Lung (tissue), 12 donors: ENCODE data around the gene HS3ST4. TPM values are rescaled to one million over a fixed set of nuclear protein-coding genes. Genes with fewer than 3 reads are reported as not detected.

Source experiments
- ATAC-seq: fragments of 200-7000 bp; cut with Tn5 transposase; one replicate; pipeline ENCODE4 v1.9.1; 2020; ENCODE audit warnings: moderate number of reproducible peaks; ENCODE audit not compliant: insufficient read depth, low FRiP score
- DNase-seq, 3 donors: peaks; one replicate each; pipeline ENCODE4 v3.0.0-alpha.2; 2013 to 2017
- H3K27ac ChIP-seq, 2 donors: one replicate each; pipeline ENCODE4 v1.5.1; 2013; ENCODE audit warnings: mild to moderate bottlenecking in 2 of 2, moderate library complexity in 2 of 2, control low read depth in 1 of 2, inconsistent platforms in 1 of 2, low read depth in 1 of 2, low read length in 1 of 2
- H3K27me3 ChIP-seq, 3 donors: one replicate each; pipeline ENCODE4 v1.5.1; 2013; ENCODE audit warnings: low read length in 2 of 3; ENCODE audit not compliant: control insufficient read depth in 3 of 3, insufficient read depth in 3 of 3
- H3K36me3 ChIP-seq, 4 donors: one replicate each; pipeline ENCODE4 v1.5.1; 2013; ENCODE audit warnings: low read length in 4 of 4, mild to moderate bottlenecking in 1 of 4, moderate library complexity in 1 of 4; ENCODE audit not compliant: control insufficient read depth in 4 of 4, insufficient read depth in 4 of 4
- H3K4me1 ChIP-seq, 5 donors: one replicate each; pipeline ENCODE4 v1.5.1; 2013; ENCODE audit warnings: low read length in 5 of 5, mild to moderate bottlenecking in 2 of 5, moderate library complexity in 1 of 5; ENCODE audit not compliant: control insufficient read depth in 5 of 5, insufficient read depth in 5 of 5
- H3K4me3 ChIP-seq: one replicate; pipeline ENCODE4 v1.5.1; 2013; ENCODE audit warnings: mild to moderate bottlenecking, control low read depth, moderate library complexity
- H3K9ac ChIP-seq, 2 donors: one replicate each; pipeline ENCODE4 v1.5.1; 2013; ENCODE audit warnings: low read length in 2 of 2, control low read depth in 1 of 2; ENCODE audit not compliant: insufficient read depth in 1 of 2
- H3K9me3 ChIP-seq, 4 donors: one replicate each; pipeline ENCODE4 v1.5.1; 2013; ENCODE audit warnings: low read length in 3 of 4, mild to moderate bottlenecking in 1 of 4, moderate library complexity in 1 of 4; ENCODE audit not compliant: control insufficient read depth in 4 of 4, insufficient read depth in 3 of 4
- CTCF ChIP-seq: IDR thresholded peaks from 2 replicates; pipeline ENCODE4 v1.5.1; 2012; ENCODE audit warnings: mild to moderate bottlenecking; ENCODE audit errors: control extremely low read depth, extremely low read depth
- WGBS, 2 donors: extraction: QIAGEN DNeasy Blood & Tissue Kit; methylation state at CpG; one replicate each; pipeline ENCODE4 v1.1.7; 2013; 5-methylcytosine and 5-hydroxymethylcytosine counted together
- polyA plus RNA-seq, 2 donors: library from polyadenylated mRNA; stranded (reverse); fragments of 200-250 nt; gene quantifications; one replicate each; pipeline ENCODE4 v1.2.1, GENCODE V29; 2013
- total RNA-seq, 2 donors: library from RNA; depleted of rRNA in 1 of 2; stranded (reverse); fragments of >200 nt in 1 of 2; gene quantifications; one replicate each; pipeline ENCODE4 v1.2.1, GENCODE V29; 2014 to 2021
- donor health status: control.
- donor health status: control.
- donor health status: Bipolar disorder and iron deficiency.
- donor health status: healthy.
- donor health status: DM: yes; HTN: yes; CAD: no.

The HS3ST4 gene
- total and polyA plus RNA-seq, 4 donors: 0.06 to 0.15 TPM; not detected in 2

DNA sequence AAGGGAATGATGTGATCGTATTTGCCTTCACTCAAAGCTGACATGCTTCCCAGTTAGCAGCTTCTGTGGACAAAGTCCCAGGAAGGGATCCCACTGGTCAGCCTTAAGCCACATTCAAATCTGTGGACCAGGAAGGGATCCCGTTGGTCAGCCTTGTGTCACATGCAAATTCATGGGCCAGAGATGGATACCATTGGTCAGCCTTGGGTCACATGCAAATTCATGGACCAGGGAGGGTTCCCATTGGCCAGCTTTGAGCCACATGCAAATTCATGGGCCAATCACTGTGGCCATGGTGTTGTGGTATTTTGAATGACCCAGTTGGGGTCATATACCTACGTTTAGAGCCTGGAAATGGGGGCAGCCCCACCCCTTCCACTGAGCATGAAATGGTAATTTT is 201.6 kb downstream of the HS3ST4 start:
- Histone ChIP-seq H3K27ac (no peak overlapping the region), H3K9ac (no peak overlapping the region), H3K36me3 (no peaks in the 10 kb centered on the region), H3K4me3 (no peak overlapping the region), H3K4me1 (no peaks in the 10 kb centered on the region), H3K9me3 (peaks cover 0 to 2% (median 0%) of the 10 kb centered on the region in 4 donors), H3K27me3 (peaks cover 0 to 3% (median 0%) of the 10 kb centered on the region in 3 donors)
- TF ChIP-seq CTCF: no peak
- DNase-seq: no peak
- no peak for ATAC-seq
- 59 to 60% methylated on average over 3 of the region's 3 CpGs for WGBS, 2 donors

GRCh38 chr16:25894093-25894492 is 202.3 kb downstream of the HS3ST4 start:
- 84 to 90% methylated on average over 3 of the region's 3 CpGs for WGBS, 2 donors
- Histone ChIP-seq H3K4me3 (no peak overlapping the region), H3K36me3 (no peaks in the 10 kb centered on the region), H3K4me1 (no peaks in the 10 kb centered on the region), H3K27ac (no peak overlapping the region), H3K27me3 (peaks cover 0 to 3% (median 0%) of the 10 kb centered on the region in 3 donors), H3K9ac (no peak overlapping the region), H3K9me3 (peaks cover 0 to 2% (median 0%) of the 10 kb centered on the region in 4 donors)
- DNase-seq (no peak), ATAC-seq (no peak)
- no peak for TF ChIP-seq CTCF

- no peak for TF ChIP-seq CTCF
- no peak overlapping the region for H3K9ac ChIP-seq
- no peak for ATAC-seq
- peaks cover 0 to 3% (median 0%) of the 10 kb centered on the region in 3 donors for H3K27me3 ChIP-seq
- no peaks in the 10 kb centered on the region for H3K36me3 ChIP-seq
- no peak overlapping the region for H3K4me3 ChIP-seq
- H3K4me1 ChIP-seq: no peaks in the 10 kb centered on the region
- WGBS, 2 donors: 13 to 30% methylated on average over 4 of the region's 4 CpGs
- H3K27ac ChIP-seq: no peak overlapping the region
- peaks cover 0 to 2% (median 0%) of the 10 kb centered on the region in 4 donors for H3K9me3 ChIP-seq
- no peak for DNase-seq
These were observed 203.6 kb downstream of the HS3ST4 start for GRCh38 chr16:25895380-25895779.

DNA sequence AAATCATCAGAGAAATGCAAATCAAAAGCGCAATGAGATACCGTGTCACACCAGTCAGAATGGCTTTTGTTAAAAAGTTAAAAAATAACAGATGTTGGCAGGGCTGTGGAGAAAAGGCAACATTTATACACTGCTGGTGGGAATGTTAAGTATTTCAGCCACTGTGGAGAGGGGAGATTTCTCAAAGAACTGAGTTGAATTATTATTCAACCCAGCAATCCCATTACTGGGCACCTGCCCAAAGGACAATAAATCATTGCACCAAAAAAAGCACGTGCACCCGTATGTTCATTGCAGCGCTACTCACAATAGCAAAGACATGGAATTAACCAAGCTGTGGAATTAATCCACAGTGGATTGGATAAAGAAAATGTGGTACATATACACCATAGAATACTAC is 204.7 kb downstream of the HS3ST4 start:
- Histone ChIP-seq H3K4me3 (no peak overlapping the region), H3K27me3 (peaks cover 0 to 3% (median 0%) of the 10 kb centered on the region in 3 donors), H3K9ac (no peak overlapping the region), H3K27ac (no peak overlapping the region), H3K9me3 (peaks cover 0 to 2% (median 0%) of the 10 kb centered on the region in 4 donors), H3K36me3 (no peaks in the 10 kb centered on the region), H3K4me1 (no peaks in the 10 kb centered on the region)
- DNase-seq: peak in 1 of 3 donors; percentile 3
- no peak for ATAC-seq
- no peak for TF ChIP-seq CTCF
- WGBS, 2 donors: 56 to 69% methylated on average over 5 of the region's 5 CpGs
